GM12801 (cell line): ENCODE results near the gene WDR7.

Source experiments
- CTCF ChIP-seq: IDR thresholded peaks from one replicate; pipeline ENCODE4 v1.5.1; 2011; ENCODE audit warnings: control low read depth; ENCODE audit not compliant: insufficient read length; ENCODE audit errors: extremely low read depth

The WDR7 gene

GRCh38 chr18:56637176-56637575 lies 14.0 kb upstream of the WDR7 start:
- no peak for TF ChIP-seq CTCF

- TF ChIP-seq CTCF = no peak
These were observed 13.4 kb upstream of the WDR7 start for GRCh38 chr18:56637711-56638231.

GRCh38 chr18:56638232-56639103 lies 12.7 kb upstream of the WDR7 start, which contains the start of gene TXNL1:
Gene TXNL1, minus strand, starts transcription at chr18:56638592. Its CDS starts 152 bp downstream, at chr18:56638440.
- TF ChIP-seq CTCF = no peak

GRCh38 chr18:56639104-56639381 lies 12.1 kb upstream of the WDR7 start:
- TF ChIP-seq CTCF = no peak

GRCh38 chr18:56639571-56639970 lies 11.6 kb upstream of the WDR7 start:
- TF ChIP-seq CTCF = no peak

- no peak for TF ChIP-seq CTCF
These were observed 9.3 kb upstream of the WDR7 start for GRCh38 chr18:56641714-56642337.

- TF ChIP-seq CTCF = no peak
These were observed 7.8 kb upstream of the WDR7 start for GRCh38 chr18:56643381-56643780.
